SJCRH30 (cell line): ENCODE results near the gene PODXL2. TPM values are rescaled to one million over a fixed set of nuclear protein-coding genes. Genes with fewer than 3 reads are reported as not detected.
"Not testable (repeated sequence)": the region's sequence is repeated elsewhere in the genome, so short reads cannot be mapped to it uniquely, and the experiment has no call there.

Experiments used
- DNase-seq, 2 experiments: peaks; one replicate each; pipeline ENCODE4 v3.0.0-alpha.2; 2015 to 2020
- H3K27ac ChIP-seq: fragments of 250-450 bp; sonication (Bioruptor Pico); 2 replicates; pipeline ENCODE4 v1.5.1; 2020; ENCODE audit warnings: mild to moderate bottlenecking, moderate library complexity
- H3K27me3 ChIP-seq: fragments of 250-450 bp; sonication (Bioruptor Pico); 2 replicates; pipeline ENCODE4 v1.5.1; 2020; ENCODE audit warnings: mild to moderate bottlenecking, moderate library complexity
- H3K36me3 ChIP-seq: fragments of 250-450 bp; sonication (Bioruptor Pico); 2 replicates; pipeline ENCODE4 v1.5.1; 2020; ENCODE audit warnings: mild to moderate bottlenecking, moderate library complexity
- H3K4me1 ChIP-seq: fragments of 250-450 bp; sonication (Bioruptor Pico); 2 replicates; pipeline ENCODE4 v1.5.1; 2020; ENCODE audit warnings: mild to moderate bottlenecking, moderate library complexity
- H3K4me3 ChIP-seq: fragments of 250-450 bp; sonication (Bioruptor Pico); 2 replicates; pipeline ENCODE4 v1.5.1; 2020; ENCODE audit warnings: mild to moderate bottlenecking, moderate library complexity
- H3K9me3 ChIP-seq: fragments of 250-450 bp; sonication (Bioruptor Pico); replicated peaks from 2 replicates; pipeline ENCODE4 v1.5.1; 2020; ENCODE audit warnings: mild to moderate bottlenecking, moderate library complexity
- total RNA-seq: library from RNA; depleted of rRNA; stranded (reverse); fragments of >200 nt; shearing (Covaris generic); gene quantifications from 2 replicates; pipeline ENCODE4 v1.2.3, GENCODE V29; 2014

The PODXL2 gene
- total RNA-seq, 1 experiment from 2014 or later = 10.7 TPM

DNA sequence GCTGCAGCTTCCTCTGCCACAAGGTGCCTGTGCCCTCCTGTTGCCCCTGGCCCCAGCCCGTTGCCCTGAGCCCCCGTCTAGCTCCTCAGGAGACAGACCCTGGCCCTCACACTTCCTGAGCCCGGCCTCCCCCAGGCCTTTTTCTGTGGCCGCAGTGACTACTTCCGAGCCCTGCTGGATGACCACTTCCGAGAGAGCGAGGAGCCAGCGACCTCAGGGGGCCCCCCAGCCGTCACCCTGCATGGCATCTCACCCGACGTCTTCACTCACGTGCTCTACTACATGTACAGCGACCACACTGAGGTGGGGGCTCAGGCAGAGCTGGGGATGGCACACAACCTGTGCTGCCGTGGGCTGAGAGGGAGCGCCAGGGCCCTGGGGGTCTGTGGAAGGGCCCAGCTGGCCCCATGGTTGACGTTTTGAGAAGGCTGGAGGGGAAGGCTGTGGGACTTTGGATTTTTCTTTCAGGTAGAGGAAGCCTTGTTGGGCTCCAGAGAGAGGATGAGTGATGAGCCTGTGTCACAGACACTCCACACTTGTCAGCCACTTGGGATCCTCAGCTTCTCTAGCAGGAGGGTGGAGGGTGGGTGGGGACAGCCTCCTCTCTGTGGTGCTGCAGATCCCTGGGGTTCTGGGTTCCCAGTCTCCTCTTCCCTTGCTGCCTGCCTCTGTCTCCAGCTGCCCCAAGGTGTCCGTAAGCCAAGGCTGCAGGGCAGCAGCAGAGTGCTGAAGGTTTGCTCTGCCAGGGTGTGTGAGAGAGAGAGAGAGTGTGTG, 48.7 kb downstream of the PODXL2 start:
- no peak overlapping the region for H3K4me3 ChIP-seq
- H3K4me1 ChIP-seq = peaks cover 17% of the 10 kb centered on the region
- H3K36me3 ChIP-seq = no peaks in the 10 kb centered on the region
- H3K27me3 ChIP-seq = no peaks in the 10 kb centered on the region
- H3K27ac ChIP-seq = no peak overlapping the region
- no peaks in the 10 kb centered on the region for H3K9me3 ChIP-seq
- no peak for DNase-seq

GRCh38 chr3:127678315-127678599, 49.3 kb downstream of the PODXL2 start:
- H3K27ac ChIP-seq = no peak overlapping the region
- H3K9me3 ChIP-seq = no peaks in the 10 kb centered on the region
- DNase-seq = no peak
- H3K4me1 ChIP-seq = peaks cover 17% of the 10 kb centered on the region
- no peak overlapping the region for H3K4me3 ChIP-seq
- H3K36me3 ChIP-seq = no peaks in the 10 kb centered on the region
- H3K27me3 ChIP-seq = no peaks in the 10 kb centered on the region

GRCh38 chr3:127678611-127679533, 49.9 kb downstream of the PODXL2 start:
- Histone ChIP-seq H3K27ac (no peak overlapping the region), H3K36me3 (no peaks in the 10 kb centered on the region), H3K27me3 (no peaks in the 10 kb centered on the region), H3K9me3 (no peaks in the 10 kb centered on the region), H3K4me1 (peaks cover 17% of the 10 kb centered on the region), H3K4me3 (no peak overlapping the region)
- no peak for DNase-seq

DNA sequence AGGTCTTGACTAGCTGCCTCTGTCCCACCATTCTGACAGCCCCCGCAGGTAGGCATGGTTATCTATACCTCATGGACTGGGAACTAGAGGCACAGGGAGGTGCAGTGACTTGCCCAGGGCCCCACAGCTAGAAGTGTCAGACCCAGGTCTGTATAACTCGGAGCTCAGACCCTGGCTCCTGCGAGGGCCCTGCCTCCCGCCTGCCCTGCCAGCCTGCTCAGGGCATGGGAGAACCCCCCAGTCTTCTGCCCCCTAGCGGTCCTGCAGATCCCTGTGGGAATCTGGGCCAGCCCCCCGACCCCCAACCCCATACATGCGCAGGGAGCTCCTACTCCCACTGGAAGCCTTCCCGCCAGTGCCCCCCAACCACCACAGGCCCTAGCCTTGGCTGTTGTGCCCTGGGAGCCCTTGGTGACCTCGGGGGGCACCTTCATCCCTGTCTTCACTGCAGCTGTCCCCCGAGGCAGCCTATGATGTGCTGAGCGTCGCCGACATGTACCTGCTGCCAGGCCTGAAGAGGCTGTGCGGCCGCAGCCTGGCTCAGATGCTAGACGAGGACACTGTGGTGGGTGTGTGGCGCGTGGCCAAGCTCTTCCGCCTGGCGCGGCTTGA, 50.7 kb downstream of the PODXL2 start:
- Histone ChIP-seq H3K9me3 (no peaks in the 10 kb centered on the region), H3K27ac (no peak overlapping the region), H3K4me3 (no peak overlapping the region), H3K4me1 (peaks cover 20% of the 10 kb centered on the region), H3K36me3 (no peaks in the 10 kb centered on the region), H3K27me3 (no peaks in the 10 kb centered on the region)
- DNase-seq = no peak

DNA sequence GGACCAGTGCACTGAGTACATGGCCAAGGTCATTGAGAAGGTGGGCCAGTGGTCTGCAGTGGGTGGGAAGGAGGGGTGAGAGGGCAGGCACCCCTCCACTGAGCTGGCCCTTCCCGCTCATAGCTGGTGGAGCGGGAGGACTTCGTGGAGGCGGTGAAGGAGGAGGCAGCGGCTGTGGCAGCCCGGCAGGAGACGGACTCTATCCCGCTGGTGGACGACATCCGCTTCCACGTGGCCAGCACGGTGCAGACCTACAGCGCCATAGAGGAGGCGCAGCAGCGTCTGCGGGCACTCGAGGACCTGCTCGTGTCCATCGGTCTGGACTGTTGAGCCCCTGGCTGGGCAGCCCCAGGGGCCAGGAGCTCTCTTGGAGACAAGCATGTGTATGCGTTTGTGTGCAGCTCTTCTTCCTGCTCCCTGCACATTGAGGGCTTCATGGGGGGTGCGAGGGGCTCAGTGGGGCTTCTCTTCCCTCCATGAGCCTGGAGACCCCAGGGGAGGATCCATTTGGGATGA, 51.2 kb downstream of the PODXL2 start:
- H3K27ac ChIP-seq = no peak overlapping the region
- no peaks in the 10 kb centered on the region for H3K36me3 ChIP-seq
- H3K27me3 ChIP-seq = no peaks in the 10 kb centered on the region
- no peak for DNase-seq
- peaks cover 25% of the 10 kb centered on the region for H3K4me1 ChIP-seq
- H3K9me3 ChIP-seq = no peaks in the 10 kb centered on the region
- H3K4me3 ChIP-seq = no peak overlapping the region

DNA sequence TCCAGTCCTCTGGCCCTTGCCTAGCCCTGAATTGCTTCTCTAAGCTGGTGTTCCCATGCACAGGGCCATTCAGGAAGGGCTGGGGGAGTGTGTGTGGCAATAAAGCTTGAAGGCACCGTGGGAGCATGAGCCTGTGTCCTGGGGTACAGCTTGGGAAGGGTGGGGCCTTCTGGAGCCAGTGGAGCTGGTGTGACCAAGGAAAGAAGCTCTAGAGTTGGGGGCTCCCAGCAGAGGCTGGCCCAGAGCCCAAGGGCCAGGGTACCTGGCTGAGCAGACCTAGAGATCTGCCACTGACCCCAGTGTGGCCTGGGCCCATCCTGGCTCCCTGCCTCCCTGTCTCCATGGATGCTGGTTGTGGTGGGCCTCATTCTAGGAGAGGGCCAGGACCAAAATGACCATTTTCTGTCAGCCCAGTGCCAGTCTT, 51.8 kb downstream of the PODXL2 start:
- Histone ChIP-seq H3K4me3 (no peak overlapping the region), H3K9me3 (no peaks in the 10 kb centered on the region), H3K4me1 (peaks cover 31% of the 10 kb centered on the region), H3K36me3 (no peaks in the 10 kb centered on the region), H3K27ac (no peak overlapping the region), H3K27me3 (no peaks in the 10 kb centered on the region)
- DNase-seq = no peak

DNA sequence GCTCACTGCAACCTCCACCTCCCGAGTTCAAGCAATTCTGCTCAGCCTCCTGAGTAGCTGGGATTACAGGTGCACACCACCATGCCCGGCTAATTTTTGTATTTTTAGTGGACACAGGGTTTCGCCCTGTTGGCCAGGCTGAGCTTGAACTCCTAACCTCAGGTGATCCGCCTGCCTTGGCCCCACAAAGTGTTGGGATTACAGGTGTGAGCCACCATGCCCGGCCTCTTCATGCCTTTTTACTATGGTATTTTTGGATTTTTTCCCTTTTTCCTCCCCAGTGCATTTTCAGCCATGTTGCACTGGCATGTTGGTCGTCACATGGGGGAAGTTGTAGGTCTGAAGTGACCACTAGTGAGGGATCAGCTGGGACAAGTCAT, 53.2 kb downstream of the PODXL2 start:
- DNase-seq, H3K27ac ChIP-seq, H3K9me3 ChIP-seq: not testable (repeated sequence)

GRCh38 chr3:127682561-127682960, 53.6 kb downstream of the PODXL2 start:
- Histone ChIP-seq H3K4me3 (no peak overlapping the region), H3K27ac (no peak overlapping the region), H3K27me3 (no peaks in the 10 kb centered on the region), H3K9me3 (0 out of 2 replicates have a peak, but pooled peaks cover 3% of the 10 kb centered on the region), H3K4me1 (peaks cover 34% of the 10 kb centered on the region), H3K36me3 (no peaks in the 10 kb centered on the region)
- DNase-seq = no peak

More for the DNA sequence above, 53.2 kb downstream of the PODXL2 start:
- H3K4me1 ChIP-seq = peaks cover 33% of the 10 kb centered on the region
- not testable (repeated sequence) for H3K4me3 ChIP-seq, H3K36me3 ChIP-seq, H3K27me3 ChIP-seq

- H3K27me3 ChIP-seq = no peaks in the 10 kb centered on the region
- no peak overlapping the region for H3K27ac ChIP-seq
- H3K9me3 ChIP-seq = 0 out of 2 replicates have a peak, but pooled peaks cover 3% of the 10 kb centered on the region
- H3K4me1 ChIP-seq = peaks cover 59% of the 10 kb centered on the region
- peak; percentile 29 to 48 for DNase-seq
- no peaks in the 10 kb centered on the region for H3K36me3 ChIP-seq
- H3K4me3 ChIP-seq = no peak overlapping the region
These were observed 56.1 kb downstream of the PODXL2 start for GRCh38 chr3:127684871-127685707.

- Histone ChIP-seq H3K36me3 (no peaks in the 10 kb centered on the region), H3K9me3 (0 out of 2 replicates have a peak, but pooled peaks cover 3% of the 10 kb centered on the region), H3K27ac (no peak overlapping the region), H3K4me1 (peaks cover 67% of the 10 kb centered on the region), H3K4me3 (no peak overlapping the region), H3K27me3 (no peaks in the 10 kb centered on the region)
- DNase-seq = peak in 1 of 2 experiments; percentile 48
These were observed 56.9 kb downstream of the PODXL2 start for GRCh38 chr3:127685708-127686511.

DNA sequence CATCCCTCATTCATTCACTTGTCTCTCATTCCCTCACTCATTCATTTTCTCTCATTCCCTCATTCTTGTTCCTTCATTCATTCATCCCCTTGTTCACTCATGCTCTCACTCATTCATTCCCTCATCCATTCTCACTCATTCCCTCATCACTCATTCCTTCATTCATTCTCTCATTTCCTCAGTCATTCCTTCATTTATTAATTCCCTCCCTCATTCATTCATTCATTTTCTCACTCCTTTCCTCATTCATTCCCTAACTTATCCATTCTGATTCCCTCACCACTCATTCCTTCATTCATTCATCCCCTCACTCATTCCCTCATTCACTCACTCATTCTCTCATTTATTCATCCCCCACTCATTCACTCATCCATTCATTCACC, 57.5 kb downstream of the PODXL2 start:
- H3K4me1 ChIP-seq = peaks cover 67% of the 10 kb centered on the region
- no peak overlapping the region for H3K4me3 ChIP-seq
- H3K27me3 ChIP-seq = no peaks in the 10 kb centered on the region
- H3K27ac ChIP-seq = no peak overlapping the region
- 0 out of 2 replicates have a peak, but pooled peaks cover 3% of the 10 kb centered on the region for H3K9me3 ChIP-seq
- no peak for DNase-seq
- no peaks in the 10 kb centered on the region for H3K36me3 ChIP-seq

DNA sequence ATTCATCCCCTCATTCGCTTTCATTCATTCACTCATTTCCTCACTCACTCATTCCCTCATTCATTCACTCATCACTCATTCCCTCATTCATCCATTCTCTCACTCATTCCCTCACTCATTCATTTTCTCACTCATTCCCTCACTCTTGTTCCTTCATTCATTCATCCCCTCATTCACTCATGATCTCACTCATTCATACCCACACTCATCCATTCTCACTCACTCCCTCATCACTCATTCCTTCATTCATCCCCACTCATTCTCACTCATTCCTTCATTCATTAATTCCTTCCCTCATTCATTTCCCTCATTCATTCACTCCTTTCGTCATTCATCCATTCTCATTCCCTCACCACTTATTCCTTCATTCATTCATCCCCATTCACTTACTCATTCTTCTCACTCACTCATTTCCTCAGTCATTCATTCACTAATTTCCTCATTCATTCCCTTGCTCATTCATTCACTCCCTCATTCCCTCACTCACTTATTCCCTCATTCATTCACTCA, 58.3 kb downstream of the PODXL2 start:
- H3K27ac ChIP-seq = no peak overlapping the region
- DNase-seq = no peak

DNA sequence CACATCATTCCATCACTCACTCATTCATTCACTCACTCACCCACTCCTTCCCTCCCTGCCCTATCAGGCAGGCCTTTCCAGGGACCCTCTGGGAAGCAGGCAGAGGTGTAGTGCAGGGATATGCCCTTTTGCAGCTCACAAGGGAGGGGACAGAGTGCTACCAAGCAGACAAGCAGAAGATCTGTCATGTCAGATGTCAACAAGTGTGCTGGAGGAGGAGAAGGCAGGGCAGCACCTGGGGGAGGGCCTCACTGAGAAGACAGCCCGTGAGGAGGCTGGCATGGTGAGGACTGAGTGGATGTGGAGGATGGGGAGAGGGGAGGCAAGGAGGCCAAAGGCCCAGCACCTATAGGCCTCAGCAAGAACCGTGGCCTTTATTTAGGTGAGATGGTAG, 59.0 kb downstream of the PODXL2 start:
- no peak for DNase-seq
- Histone ChIP-seq H3K27ac (peak overlapping the region; percentile 91), H3K4me3 (no peak overlapping the region), H3K36me3 (no peaks in the 10 kb centered on the region), H3K27me3 (no peaks in the 10 kb centered on the region), H3K4me1 (peaks cover 57% of the 10 kb centered on the region), H3K9me3 (0 out of 2 replicates have a peak, but pooled peaks cover 3% of the 10 kb centered on the region)

More for the DNA sequence above, 58.3 kb downstream of the PODXL2 start:
- H3K4me1 ChIP-seq = peaks cover 60% of the 10 kb centered on the region
- H3K4me3 ChIP-seq = no peak overlapping the region
- H3K27me3 ChIP-seq = no peaks in the 10 kb centered on the region
- 0 out of 2 replicates have a peak, but pooled peaks cover 3% of the 10 kb centered on the region for H3K9me3 ChIP-seq
- H3K36me3 ChIP-seq = no peaks in the 10 kb centered on the region
